ENCODE measurements around the gene HARS2.
A peak's percentile ranks its signal among the peaks of the same experiment; 100 is the strongest.

HARS2 gene

DNA sequence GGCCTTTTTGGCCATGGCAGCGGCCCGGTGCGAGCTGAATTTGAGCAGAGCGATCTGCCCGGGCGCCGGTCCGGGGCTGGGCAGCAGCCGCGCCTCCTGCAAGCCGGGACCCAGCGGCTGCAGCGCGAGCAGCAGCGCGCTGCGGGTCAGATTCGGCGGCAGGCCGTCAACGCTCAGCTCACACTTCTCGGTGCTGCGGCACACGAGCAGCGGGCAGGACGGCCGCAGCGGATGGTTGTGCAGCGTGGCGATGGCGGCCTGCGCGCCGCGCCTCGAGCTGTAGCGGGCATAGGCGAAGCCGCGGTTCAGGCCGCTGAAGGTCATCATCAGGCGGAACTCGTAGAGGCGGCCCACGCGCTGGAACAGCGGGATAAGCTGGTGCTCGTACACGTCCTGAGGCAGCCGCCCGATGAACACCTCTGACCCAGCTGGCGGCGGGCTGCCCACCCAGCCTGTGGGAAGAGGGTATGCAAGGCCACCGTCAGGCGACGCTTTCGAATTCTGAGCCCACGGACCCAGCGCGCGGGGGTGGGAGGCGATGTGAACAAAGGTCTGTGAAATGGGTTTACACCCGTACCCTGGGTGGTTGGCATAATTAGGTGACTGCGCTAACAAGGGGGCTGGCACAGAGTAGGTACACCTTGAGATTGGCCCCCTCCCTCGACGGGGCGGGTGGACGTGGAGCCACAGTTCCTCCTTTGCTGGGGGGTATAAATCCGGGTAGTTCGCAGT is 18.6 kb upstream of the HARS2 start:
- Histone ChIP-seq H3K9ac (ENCODE audit: low read depth, low read length) (no peak overlapping the region), H3K27ac (ENCODE audit: low read length) (no peak overlapping the region), H3K9me3 (ENCODE audit: insufficient read depth, low read depth, low read length) (no peaks in the 10 kb centered on the region), H3K4me1 (ENCODE audit: insufficient read depth, low read length) (0 out of 2 replicates have a peak, but pooled peaks cover 3% of the 10 kb centered on the region), H3K36me3 (ENCODE audit: insufficient read depth, low read depth, low read length) (peaks cover 80% of the 10 kb centered on the region), H3K4me3 (ENCODE audit: low read length) (no peak overlapping the region), H3K27me3 (ENCODE audit: insufficient read depth, low read length) (no peaks in the 10 kb centered on the region)

DNA sequence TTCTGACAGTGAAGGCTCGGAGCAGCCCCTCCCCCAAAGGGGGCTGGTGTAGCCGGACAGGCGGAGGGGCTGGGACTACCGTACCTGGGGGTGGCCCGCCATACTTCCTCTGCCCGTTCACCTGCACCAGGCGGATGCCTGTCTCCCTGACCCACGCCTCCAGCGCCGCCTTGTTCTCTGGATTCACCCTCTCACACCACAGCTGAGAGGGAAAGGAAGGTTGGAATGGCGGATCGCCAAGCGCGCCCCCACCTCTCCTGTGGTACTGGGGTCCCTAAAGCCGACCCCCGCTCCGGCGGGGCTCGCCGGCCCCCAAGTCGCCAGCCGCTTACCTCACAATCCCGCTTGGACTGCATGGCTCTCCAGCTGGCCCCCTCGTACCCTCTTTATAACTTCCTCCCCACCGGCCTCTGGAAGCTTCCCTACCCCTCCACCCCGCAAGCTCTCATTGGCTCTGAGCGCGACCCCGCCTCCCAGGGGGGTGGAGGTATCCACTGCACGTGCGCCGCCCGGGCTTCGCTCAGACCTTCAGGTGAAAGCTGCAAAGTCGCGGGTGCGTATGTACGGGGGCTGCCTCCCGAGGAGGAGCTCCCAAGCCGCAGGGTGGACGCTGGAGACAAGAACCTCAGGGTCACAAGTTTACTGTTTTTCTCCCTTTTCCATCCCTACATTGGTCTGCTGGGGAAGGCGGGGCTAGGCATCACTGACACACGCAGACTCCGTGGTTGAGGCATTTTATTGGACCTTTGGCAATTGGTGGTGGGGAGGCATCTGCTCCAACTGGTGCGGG is 17.9 kb upstream of the HARS2 start, which contains the start of gene DND1:
TSS of gene DND1 (minus strand) at position 390 of the 790 bp plus-strand sequence. CDS start at position 356, 34 bp downstream.
- H3K27me3 ChIP-seq (ENCODE audit: insufficient read depth, low read length), result no peaks in the 10 kb centered on the region
- H3K9ac ChIP-seq (ENCODE audit: low read depth, low read length), result no peak within 1 kb of the TSS
- no peaks in the 10 kb centered on the region for H3K9me3 ChIP-seq (ENCODE audit: insufficient read depth, low read depth, low read length)
- peaks cover 79% of the 10 kb centered on the region for H3K36me3 ChIP-seq (ENCODE audit: insufficient read depth, low read depth, low read length)
- H3K27ac ChIP-seq (ENCODE audit: low read length), result no peak within 1 kb of the TSS
- H3K4me1 ChIP-seq (ENCODE audit: insufficient read depth, low read length), result 0 out of 2 replicates have a peak, but pooled peaks cover 3% of the 10 kb centered on the region
- H3K4me3 ChIP-seq (ENCODE audit: low read length), result no peak within 1 kb of the TSS

DNA sequence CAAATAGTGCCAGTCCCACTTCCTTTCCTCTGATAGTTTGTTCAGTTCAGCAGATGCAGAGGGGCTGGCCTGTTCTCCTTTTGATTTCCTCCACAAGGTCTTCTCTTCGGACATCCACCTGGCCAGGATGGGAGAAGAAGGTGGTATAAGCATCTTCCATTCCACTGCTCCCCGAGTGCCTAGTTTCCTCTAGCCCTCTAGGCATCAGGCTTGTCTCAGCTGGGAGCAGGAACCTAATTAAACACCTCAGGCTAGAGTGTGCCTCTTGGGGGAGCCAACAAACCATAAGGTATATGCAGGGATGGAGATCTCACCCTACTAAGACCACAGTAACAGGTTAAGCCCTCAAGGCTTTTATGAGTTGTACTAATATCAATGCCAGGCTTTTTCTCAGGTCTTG is 17.0 kb upstream of the HARS2 start:
- Histone ChIP-seq H3K9me3 (ENCODE audit: insufficient read depth, low read depth, low read length) (no peaks in the 10 kb centered on the region), H3K36me3 (ENCODE audit: insufficient read depth, low read depth, low read length) (peaks cover 74% of the 10 kb centered on the region), H3K4me3 (ENCODE audit: low read length) (no peak overlapping the region), H3K27ac (ENCODE audit: low read length) (no peak overlapping the region), H3K4me1 (ENCODE audit: insufficient read depth, low read length) (0 out of 2 replicates have a peak, but pooled peaks cover 3% of the 10 kb centered on the region), H3K9ac (ENCODE audit: low read depth, low read length) (no peak overlapping the region), H3K27me3 (ENCODE audit: insufficient read depth, low read length) (no peaks in the 10 kb centered on the region)

DNA sequence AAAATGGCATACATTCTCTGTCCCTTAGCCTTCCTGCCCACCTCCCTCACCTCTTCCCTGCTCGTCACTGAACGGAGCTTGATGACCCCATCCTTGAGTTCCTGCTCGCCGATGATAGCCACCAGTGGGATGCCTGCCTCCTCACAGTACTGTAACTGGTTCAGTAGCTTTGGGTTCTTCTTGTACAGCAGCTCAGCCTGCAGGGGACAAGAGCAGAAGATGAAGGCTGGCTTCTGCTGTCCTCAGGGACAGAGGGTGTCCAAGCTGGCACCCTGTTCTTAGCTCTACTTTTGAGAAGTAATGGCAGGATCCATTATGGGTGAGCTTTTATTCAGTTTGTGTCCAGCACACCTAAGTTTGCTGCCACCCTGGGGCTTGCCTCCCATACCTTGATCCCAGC is 16.6 kb upstream of the HARS2 start:
- Histone ChIP-seq H3K9me3 (ENCODE audit: insufficient read depth, low read depth, low read length) (no peaks in the 10 kb centered on the region), H3K4me1 (ENCODE audit: insufficient read depth, low read length) (0 out of 2 replicates have a peak, but pooled peaks cover 3% of the 10 kb centered on the region), H3K27me3 (ENCODE audit: insufficient read depth, low read length) (no peaks in the 10 kb centered on the region), H3K27ac (ENCODE audit: low read length) (no peak overlapping the region), H3K36me3 (ENCODE audit: insufficient read depth, low read depth, low read length) (peaks cover 74% of the 10 kb centered on the region), H3K9ac (ENCODE audit: low read depth, low read length) (no peak overlapping the region), H3K4me3 (ENCODE audit: low read length) (no peak overlapping the region)

DNA sequence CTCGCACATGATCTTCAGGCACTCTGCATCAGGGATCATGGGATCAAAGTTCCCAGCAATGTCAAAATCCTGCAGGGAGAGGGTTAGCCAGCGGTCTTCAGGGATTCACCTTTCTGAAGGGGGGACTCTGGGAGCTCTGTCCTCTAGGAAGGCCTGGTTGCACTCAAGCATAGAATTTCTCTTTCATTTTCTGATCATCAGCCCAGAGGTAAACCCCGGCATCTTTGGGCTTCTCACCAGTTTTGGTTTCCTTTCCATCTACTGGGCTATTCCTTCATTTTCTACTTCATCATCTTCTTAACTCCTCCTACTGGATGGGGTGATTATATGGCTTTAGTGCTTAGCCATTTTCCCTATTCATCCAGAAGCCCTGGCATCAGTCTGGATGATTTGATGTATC is 13.3 kb upstream of the HARS2 start:
- Histone ChIP-seq H3K27me3 (ENCODE audit: insufficient read depth, low read length) (no peaks in the 10 kb centered on the region), H3K36me3 (ENCODE audit: insufficient read depth, low read depth, low read length) (peaks cover 79% of the 10 kb centered on the region), H3K27ac (ENCODE audit: low read length) (no peak overlapping the region), H3K9me3 (ENCODE audit: insufficient read depth, low read depth, low read length) (no peaks in the 10 kb centered on the region), H3K9ac (ENCODE audit: low read depth, low read length) (no peak overlapping the region), H3K4me1 (ENCODE audit: insufficient read depth, low read length) (no peaks in the 10 kb centered on the region), H3K4me3 (ENCODE audit: low read length) (no peak overlapping the region)

DNA sequence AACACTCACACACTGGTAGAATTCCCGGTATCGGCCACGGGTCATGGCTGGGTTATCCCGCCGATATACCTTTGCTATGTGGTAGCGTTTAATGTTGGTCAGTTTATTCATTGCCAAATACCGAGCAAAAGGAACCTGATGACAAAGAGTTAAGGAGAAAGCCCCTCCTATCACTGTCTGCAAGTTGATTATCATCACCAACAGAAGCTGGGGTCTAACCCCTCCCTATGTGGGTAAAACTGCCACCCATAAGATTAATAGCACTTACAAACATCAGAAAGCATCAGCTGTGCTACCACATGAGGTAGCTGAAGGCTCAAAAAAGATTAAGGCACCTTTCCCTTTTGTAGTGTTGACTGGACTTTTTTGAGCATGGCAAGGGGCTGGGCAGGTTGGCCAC is 12.3 kb upstream of the HARS2 start:
- H3K27ac ChIP-seq (ENCODE audit: low read length), result no peak overlapping the region
- no peak overlapping the region for H3K4me3 ChIP-seq (ENCODE audit: low read length)
- H3K36me3 ChIP-seq (ENCODE audit: insufficient read depth, low read depth, low read length), result peaks cover 77% of the 10 kb centered on the region
- no peak overlapping the region for H3K9ac ChIP-seq (ENCODE audit: low read depth, low read length)
- no peaks in the 10 kb centered on the region for H3K9me3 ChIP-seq (ENCODE audit: insufficient read depth, low read depth, low read length)
- no peaks in the 10 kb centered on the region for H3K27me3 ChIP-seq (ENCODE audit: insufficient read depth, low read length)
- no peaks in the 10 kb centered on the region for H3K4me1 ChIP-seq (ENCODE audit: insufficient read depth, low read length)

DNA sequence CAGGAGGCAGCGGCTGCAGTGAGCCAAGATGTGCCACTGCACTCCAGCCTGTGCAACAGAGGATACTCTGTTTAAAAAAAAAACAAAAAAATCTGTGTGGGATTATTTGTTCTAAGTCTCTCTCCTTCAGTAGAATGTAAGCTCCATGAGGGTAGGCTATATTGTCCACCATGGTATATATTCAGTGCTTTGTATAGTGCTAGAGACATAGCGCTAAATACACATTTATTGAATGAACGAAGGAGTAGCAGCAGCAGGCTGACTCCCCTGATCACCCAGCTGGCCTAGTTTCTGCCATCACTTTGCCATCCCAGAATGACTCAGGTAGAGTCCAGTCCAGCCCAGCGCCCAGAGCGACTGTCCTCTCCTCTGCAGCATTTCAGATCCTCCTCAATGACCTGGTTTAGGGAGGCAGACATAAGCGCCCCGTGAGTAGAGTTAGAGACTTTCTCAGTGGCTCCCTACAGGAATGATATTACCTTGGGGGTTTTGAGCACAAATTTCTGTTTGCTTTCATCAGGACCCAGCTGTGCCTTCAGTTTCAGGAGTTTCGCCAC is 801 bp upstream of the HARS2 start:
- Histone ChIP-seq H3K36me3 (ENCODE audit: insufficient read depth, low read depth, low read length) (peaks cover 42% of the 10 kb centered on the region), H3K27ac (ENCODE audit: low read length) (no peak overlapping the region)

DNA sequence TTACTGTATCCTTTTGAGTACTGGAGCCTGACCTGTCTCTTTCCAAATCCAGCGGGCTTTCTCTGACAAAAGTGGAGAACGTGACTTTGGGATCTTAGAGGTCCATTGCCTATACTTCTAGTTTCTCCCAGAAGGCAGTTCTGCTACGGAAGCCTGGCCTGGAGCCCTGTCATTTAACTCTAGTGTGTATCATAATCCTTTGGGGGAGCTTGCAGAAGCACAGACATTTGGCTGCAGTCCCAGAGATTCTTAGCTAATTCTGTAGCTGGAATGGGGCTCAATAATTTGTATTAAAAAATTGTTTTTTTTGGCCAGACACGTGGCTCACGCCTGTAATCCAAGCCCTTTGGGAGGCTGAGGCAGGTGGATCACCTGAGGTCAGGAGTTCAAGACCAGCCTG is 3.0 kb downstream of the HARS2 start:
- H3K27me3 ChIP-seq (ENCODE audit: insufficient read depth, low read length), result no peaks in the 10 kb centered on the region
- peaks cover 3% of the 10 kb centered on the region; the same call in 1 of the 2 replicates for H3K4me1 ChIP-seq (ENCODE audit: insufficient read depth, low read length)
- H3K9me3 ChIP-seq (ENCODE audit: insufficient read depth, low read depth, low read length), result no peaks in the 10 kb centered on the region
- H3K4me3 ChIP-seq (ENCODE audit: low read length), result no peak overlapping the region
- peaks cover 65% of the 10 kb centered on the region for H3K36me3 ChIP-seq (ENCODE audit: insufficient read depth, low read depth, low read length)
- H3K27ac ChIP-seq (ENCODE audit: low read length), result no peak overlapping the region
- H3K9ac ChIP-seq (ENCODE audit: low read depth, low read length), result no peak overlapping the region

More for the DNA sequence above, 801 bp upstream of the HARS2 start:
- Histone ChIP-seq H3K9ac (ENCODE audit: low read depth, low read length) (peak overlapping the region; percentile 91), H3K27me3 (ENCODE audit: insufficient read depth, low read length) (no peaks in the 10 kb centered on the region), H3K9me3 (ENCODE audit: insufficient read depth, low read depth, low read length) (no peaks in the 10 kb centered on the region), H3K4me1 (ENCODE audit: insufficient read depth, low read length) (peaks cover 3% of the 10 kb centered on the region; the same call in 1 of the 2 replicates), H3K4me3 (ENCODE audit: low read length) (peak overlapping the region; percentile 94)

DNA sequence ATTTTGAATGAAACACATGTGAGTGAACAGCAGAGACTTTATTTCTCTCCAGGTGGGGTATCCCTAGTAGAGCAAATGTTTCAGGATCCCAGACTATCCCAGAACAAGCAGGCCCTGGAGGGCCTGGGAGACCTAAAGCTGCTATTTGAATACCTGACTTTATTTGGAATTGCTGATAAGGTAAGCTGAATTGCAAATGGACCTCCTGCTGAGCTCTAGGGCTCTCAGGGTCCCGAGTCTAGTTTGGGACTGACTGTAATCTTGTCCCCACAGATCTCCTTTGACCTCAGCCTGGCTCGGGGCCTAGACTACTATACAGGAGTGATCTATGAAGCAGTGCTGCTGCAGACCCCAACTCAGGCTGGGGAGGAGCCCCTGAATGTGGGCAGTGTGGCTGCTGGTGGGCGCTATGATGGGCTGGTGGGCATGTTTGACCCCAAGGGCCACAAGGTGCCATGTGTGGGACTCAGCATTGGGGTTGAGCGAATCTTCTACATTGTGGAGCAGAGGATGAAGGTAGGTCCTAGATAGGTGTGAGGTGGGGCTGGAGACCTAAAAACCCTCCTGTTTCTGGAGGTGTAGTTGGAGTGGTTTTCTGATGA is 5.7 kb downstream of the HARS2 start:
- peaks cover 7% of the 10 kb centered on the region; the same call in 1 of the 2 replicates for H3K4me1 ChIP-seq (ENCODE audit: insufficient read depth, low read length)
- H3K4me3 ChIP-seq (ENCODE audit: low read length), result no peak overlapping the region
- no peak overlapping the region for H3K27ac ChIP-seq (ENCODE audit: low read length)
- H3K36me3 ChIP-seq (ENCODE audit: insufficient read depth, low read depth, low read length), result peaks cover 69% of the 10 kb centered on the region
- H3K9ac ChIP-seq (ENCODE audit: low read depth, low read length), result no peak overlapping the region
- no peaks in the 10 kb centered on the region for H3K27me3 ChIP-seq (ENCODE audit: insufficient read depth, low read length)
- H3K9me3 ChIP-seq (ENCODE audit: insufficient read depth, low read depth, low read length), result no peaks in the 10 kb centered on the region

DNA sequence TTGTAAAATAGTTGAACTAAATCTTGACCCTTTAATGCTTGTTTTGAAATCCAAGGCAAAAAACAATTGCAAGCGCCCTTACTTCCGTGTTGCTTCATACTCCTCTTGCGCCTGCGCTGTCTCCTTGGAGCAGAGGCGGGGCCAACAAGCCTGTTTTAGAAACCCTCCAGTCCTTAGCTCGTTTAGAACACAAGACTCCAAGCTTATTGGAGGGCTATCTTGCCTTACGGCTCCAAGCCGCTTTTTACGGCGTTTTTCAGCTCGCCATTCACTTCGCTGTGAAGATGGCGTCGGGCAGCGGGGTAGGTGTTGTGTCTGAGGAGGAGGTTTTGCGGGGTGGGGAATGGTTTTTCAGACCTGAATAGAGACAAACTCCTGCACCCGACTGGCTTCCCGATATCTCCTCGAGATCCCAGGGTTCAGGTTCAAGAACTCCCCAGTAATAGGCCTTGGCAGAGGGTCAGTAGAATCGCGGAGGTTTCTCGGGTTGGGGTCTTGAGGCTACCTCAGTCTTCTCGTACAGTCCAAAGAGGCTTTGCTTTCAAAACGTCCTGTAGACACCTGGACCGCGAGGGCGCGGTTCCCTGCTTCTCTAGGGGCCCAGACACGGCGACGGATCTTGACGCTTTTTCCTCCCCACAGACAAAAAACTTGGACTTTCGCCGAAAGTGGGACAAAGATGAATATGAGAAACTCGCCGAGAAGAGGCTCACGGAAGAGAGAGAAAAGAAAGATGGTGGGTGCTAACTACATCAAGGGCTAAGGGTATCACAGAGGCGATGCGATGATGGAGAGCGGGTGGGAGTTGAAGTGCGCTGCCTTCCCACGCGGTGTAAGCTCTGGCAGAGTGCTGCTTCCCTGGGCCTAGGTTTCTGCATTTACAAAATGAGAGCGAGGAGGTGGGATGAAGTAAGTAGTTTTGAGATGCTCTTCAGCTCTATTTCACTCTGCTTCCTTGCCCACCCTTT is 9.2 kb downstream of the HARS2 start, which contains the start of gene ZMAT2:
TSS of gene ZMAT2 (plus strand) at position 271 of the 968 bp plus-strand sequence. CDS start at position 285, 14 bp downstream.
- Histone ChIP-seq H3K27me3 (ENCODE audit: insufficient read depth, low read length) (no peaks in the 10 kb centered on the region), H3K36me3 (ENCODE audit: insufficient read depth, low read depth, low read length) (peaks cover 79% of the 10 kb centered on the region), H3K9me3 (ENCODE audit: insufficient read depth, low read depth, low read length) (no peaks in the 10 kb centered on the region), H3K27ac (ENCODE audit: low read length) (peak within 1 kb of the TSS; percentile 28), H3K4me1 (ENCODE audit: insufficient read depth, low read length) (0 out of 2 replicates have a peak, but pooled peaks cover 4% of the 10 kb centered on the region), H3K9ac (ENCODE audit: low read depth, low read length) (peak within 1 kb of the TSS; percentile 90), H3K4me3 (ENCODE audit: low read length) (peak within 1 kb of the TSS; percentile 91)
